ENCODE measurements around the gene TICAM2. TPM values are rescaled to one million over a fixed set of nuclear protein-coding genes. Genes with fewer than 3 reads are reported as not detected.

TICAM2 gene
- total and polyA plus RNA-seq, 9 of the 15 experiments (the other 6 are each of a cell fraction or from before 2014, with no cell fraction given) = 0.15 to 1.8 (median 0.98) TPM

- TF ChIP-seq E2F6 (IDR thresholded peaks at IDR 0.05; ENCODE audit: borderline replicate concordance in 1 of 2, extremely low read depth in 1 of 2, insufficient read depth in 1 of 2, insufficient read length in 1 of 2, low read depth in 1 of 2, low read length in 1 of 2, poor library complexity in 1 of 2, severe bottlenecking in 1 of 2) = peak; percentile 66 to 67
- TF ChIP-seq E2F5 (CRISPR knock-in tag; IDR thresholded peaks at IDR 0.05) = 0 out of 2 replicates have a peak, but pooled peaks have one; percentile 30
- TF ChIP-seq JUN (IDR thresholded peaks at IDR 0.05; ENCODE audit: borderline replicate concordance, low read depth, low read length) = peak; percentile 45; the same call in 1 of the 2 replicates
- TF ChIP-seq JUN (CRISPR knock-in tag; IDR thresholded peaks at IDR 0.05; ENCODE audit: borderline replicate concordance) = no peak
- peak; percentile 98 for TF ChIP-seq RBFOX2 (IDR thresholded peaks at IDR 0.05; ENCODE audit: low read depth, low read length)
- no peak for TF ChIP-seq MCM7 (IDR thresholded peaks at IDR 0.05)
- TF ChIP-seq IRF1 (CRISPR knock-in tag; IDR thresholded peaks at IDR 0.05; ENCODE audit: borderline replicate concordance) = no peak
- TF ChIP-seq TRIM24 (IDR thresholded peaks at IDR 0.05) = peak; percentile 85 to 89
- peak; percentile 12 to 84 (median 78) for TF ChIP-seq YY1 (IDR thresholded peaks at IDR 0.05; ENCODE audit: borderline replicate concordance in 1 of 3, control insufficient read depth in 1 of 3, extremely low read depth in 1 of 3, insufficient read depth in 3 of 3, insufficient read length in 1 of 3, insufficient replicate concordance in 2 of 3, low read depth in 1 of 3, low read length in 2 of 3)
- TF ChIP-seq ATF2 (CRISPR knock-in tag; IDR thresholded peaks at IDR 0.05) = 0 out of 2 replicates have a peak, but pooled peaks have one; percentile 35
- no peak for TF ChIP-seq ZNF695 (CRISPR knock-in tag; IDR thresholded peaks at IDR 0.05)
- TF ChIP-seq ZEB2 (IDR thresholded peaks at IDR 0.05) = peak; percentile 78; the same call in 1 of the 2 replicates
- peak; percentile 68; the same call in 1 of the 2 replicates for TF ChIP-seq MTA3 (IDR thresholded peaks at IDR 0.05; ENCODE audit: borderline replicate concordance)
- TF ChIP-seq TAF9B (IDR thresholded peaks at IDR 0.05; ENCODE audit: partially characterized antibody) = peak; percentile 81
- no peak for TF ChIP-seq ZNF717 (CRISPR knock-in tag; IDR thresholded peaks at IDR 0.05)
- no peak for TF ChIP-seq HMG20A (CRISPR knock-in tag; conservative IDR thresholded peaks at IDR 0.05)
- peak; percentile 19; the same call in 1 of the 2 replicates for TF ChIP-seq SOX6 (IDR thresholded peaks at IDR 0.05)
- peak; percentile 43; the same call in 1 of the 2 replicates for TF ChIP-seq CEBPB (tag; IDR thresholded peaks at IDR 0.05)
- TF ChIP-seq SETDB1 (IDR thresholded peaks at IDR 0.05; ENCODE audit: low read length) = no peak
- no peak; the same call in 1 of the 2 replicates for TF ChIP-seq CTBP1 (IDR thresholded peaks at IDR 0.05; ENCODE audit: borderline replicate concordance)
These were observed 57.6 kb downstream of the TICAM2 start, which contains the start of gene FEM1C (continued) for GRCh38 chr5:115544436-115545350.
